Prostate gland (tissue), 2 donors: ENCODE data around the gene ETV6.

Experiments
- CTCF ChIP-seq, 4 experiments: fragments of 200-600 bp in 2 of 4; fragments of 450-650 bp in 2 of 4; sonication (generic) in 2 of 4; IDR thresholded peaks; 1 replicate in 3 of 4; 2 replicates in 1 of 4; pipeline ENCODE4 v1.5.1; 2016 to 2019; ENCODE audit warnings: antibody characterized with exemption in 4 of 4, mild to moderate bottlenecking in 2 of 4, moderate library complexity in 2 of 4
- POLR2A ChIP-seq: fragments of 450-650 bp; IDR thresholded peaks from one replicate; pipeline ENCODE4 v1.6.1; 2016; ENCODE audit warnings: antibody characterized with exemption, mild to moderate bottlenecking

- TF ChIP-seq POLR2A (no peak), CTCF (IDR thresholded peaks at IDR 0.05) (no peak)
Observed at GRCh38 chr12:11862798-11863197, 213.3 kb downstream of the ETV6 start.
